ENCODE measurements around the gene TLN1. TPM values are rescaled to one million over a fixed set of nuclear protein-coding genes. Genes with fewer than 3 reads are reported as not detected.
A peak's percentile ranks its signal among the peaks of the same experiment; 100 is the strongest.

Gene TLN1
- polyA plus RNA-seq, 6 donors from 2014 or later: 15.6 to 128 (median 42.4) TPM

DNA sequence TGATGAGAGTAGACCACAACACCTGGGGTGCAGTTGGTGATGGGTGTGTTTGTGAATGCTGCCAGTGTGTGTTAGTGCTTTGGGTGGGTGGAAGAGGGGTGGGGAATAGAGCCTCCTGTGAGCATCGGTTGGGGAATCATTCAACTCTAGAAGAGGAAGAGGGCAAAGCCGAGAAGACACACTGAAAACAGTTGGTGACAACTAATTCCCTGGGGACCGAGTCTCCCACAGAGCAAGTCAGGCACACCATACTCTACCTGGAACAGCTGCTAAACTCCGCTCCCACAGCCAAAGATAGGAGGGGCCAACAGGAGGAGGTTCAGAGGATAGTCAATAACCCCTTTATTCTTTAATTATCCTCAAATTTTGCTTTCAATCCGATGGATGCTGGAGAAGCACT is 65.4 kb downstream of the TLN1 start:
- H3K4me1 Mint-ChIP-seq: peaks cover 40 to 47% (median 47%) of the 10 kb centered on the region in 3 donors
- ATAC-seq (ENCODE audit: low read depth in 2 of 2) (peak; percentile 39 to 47), DNase-seq (no peak)
- no peaks in the 10 kb centered on the region for H3K9me3 Mint-ChIP-seq
- peak overlapping the region; percentile 60 to 96 (median 83) for H3K4me3 Mint-ChIP-seq
- H3K36me3 Mint-ChIP-seq: no peaks in the 10 kb centered on the region
- H3K27me3 Mint-ChIP-seq: no peaks in the 10 kb centered on the region
- H3K27ac Mint-ChIP-seq: peak overlapping the region in 2 of 6 donors; percentile 22 to 44

DNA sequence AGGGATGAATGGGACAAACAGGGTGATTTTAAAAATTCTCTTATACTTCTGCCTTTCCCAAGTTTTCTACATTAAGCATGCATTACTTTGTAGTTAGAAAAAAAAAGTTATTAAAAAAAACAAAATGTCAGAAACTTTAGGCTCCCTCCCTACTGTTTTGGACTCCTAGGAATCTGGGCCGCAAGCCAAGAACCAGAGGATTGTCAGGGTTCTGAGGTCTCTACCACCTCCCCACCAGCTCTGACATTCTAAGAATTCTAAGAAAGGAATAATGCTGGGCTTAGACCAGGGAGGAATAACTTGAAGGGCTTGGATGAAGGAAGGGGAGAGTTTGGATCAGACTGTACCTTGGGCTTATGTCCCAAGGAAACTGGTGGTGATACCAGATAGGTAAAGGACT is 66.0 kb downstream of the TLN1 start:
- Mint-ChIP-seq H3K27me3 (no peaks in the 10 kb centered on the region), H3K9me3 (no peaks in the 10 kb centered on the region), H3K4me1 (peaks cover 40 to 51% (median 49%) of the 10 kb centered on the region in 3 donors), H3K36me3 (no peaks in the 10 kb centered on the region), H3K27ac (no peak overlapping the region), H3K4me3 (peak overlapping the region in 7 of 8 donors; percentile 60 to 96 (median 84))
- ATAC-seq (ENCODE audit: low read depth in 2 of 2): no peak
- no peak for DNase-seq

DNA sequence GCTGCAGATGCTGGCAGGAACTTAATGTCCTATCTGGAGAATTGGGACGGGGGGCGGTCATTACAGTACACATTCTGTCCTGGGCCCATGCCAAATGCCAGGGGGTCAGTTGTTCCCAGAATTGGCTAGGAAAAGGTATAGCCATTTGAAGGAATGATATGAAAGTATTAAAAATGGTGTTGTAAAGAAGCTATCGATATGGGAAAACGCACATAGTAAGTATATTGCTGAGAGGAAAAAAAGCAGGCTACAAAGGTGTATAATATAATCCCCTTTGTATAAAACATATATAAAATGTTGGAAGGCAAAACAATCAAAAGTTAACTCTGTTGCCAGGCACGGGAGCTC is 66.5 kb downstream of the TLN1 start:
- no peaks in the 10 kb centered on the region for H3K27me3 Mint-ChIP-seq
- H3K4me3 Mint-ChIP-seq: peak overlapping the region; percentile 82 to 96 (median 90)
- no peaks in the 10 kb centered on the region for H3K36me3 Mint-ChIP-seq
- peaks cover 43 to 57% (median 55%) of the 10 kb centered on the region in 3 donors for H3K4me1 Mint-ChIP-seq
- no peak for DNase-seq
- H3K27ac Mint-ChIP-seq: peak overlapping the region in 5 of 6 donors; percentile 39 to 76 (median 57)
- H3K9me3 Mint-ChIP-seq: no peaks in the 10 kb centered on the region
- ATAC-seq (ENCODE audit: low read depth in 2 of 2): no peak

DNA sequence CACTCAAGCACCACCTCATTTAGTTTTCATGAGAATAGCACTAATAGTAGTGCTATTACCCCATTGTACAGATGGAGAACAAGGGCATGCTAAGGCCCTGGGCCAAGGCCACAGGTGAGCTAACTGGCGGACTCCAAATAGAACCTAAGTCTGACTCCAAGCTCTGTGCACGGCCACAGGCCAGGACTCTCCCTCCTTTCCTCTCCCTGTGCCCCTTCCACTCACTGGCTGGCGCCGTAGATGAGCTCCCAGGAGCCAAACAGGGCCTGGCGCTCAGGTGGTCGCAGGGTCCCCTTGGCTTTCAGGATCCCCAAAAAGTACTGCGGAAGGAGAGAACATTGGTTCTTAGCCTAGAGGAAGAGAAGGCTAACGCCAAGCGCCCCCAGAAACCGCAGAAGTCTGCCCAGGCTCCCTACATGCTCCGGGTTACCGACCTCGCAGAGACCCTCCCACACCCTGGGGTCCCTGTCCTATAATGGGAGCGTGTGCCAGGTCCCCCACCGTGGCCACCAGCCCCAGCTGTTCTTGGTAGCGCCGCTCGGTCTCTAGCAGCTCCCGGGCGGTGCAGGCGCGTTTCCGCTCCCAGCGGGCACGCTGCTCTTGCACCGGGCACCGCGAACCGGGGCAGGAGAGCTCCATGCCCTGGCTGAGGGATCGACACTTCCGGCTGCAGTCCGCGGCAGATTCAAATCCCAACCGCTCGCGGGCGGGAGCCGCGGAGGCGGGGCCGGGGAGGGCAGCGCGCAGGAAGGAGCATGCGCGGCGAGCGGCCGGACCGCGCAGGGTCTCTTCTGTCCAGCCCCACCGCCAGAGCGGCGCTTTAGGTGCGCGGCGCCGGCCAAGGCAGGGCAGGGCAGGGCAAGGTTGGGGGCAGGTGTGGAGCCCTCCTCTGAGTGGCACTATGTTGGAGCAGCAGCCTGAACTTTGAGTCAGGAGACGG is 67.2 kb downstream of the TLN1 start, which contains the start of gene ARHGEF39:
Gene ARHGEF39 (minus strand): TSS at position 665 of the 940 bp plus-strand sequence. CDS start 26 bp downstream, at position 639.
- H3K36me3 Mint-ChIP-seq: no peaks in the 10 kb centered on the region
- H3K9me3 Mint-ChIP-seq: no peaks in the 10 kb centered on the region
- no peaks in the 10 kb centered on the region for H3K27me3 Mint-ChIP-seq
- H3K4me3 Mint-ChIP-seq: peak within 1 kb of the TSS; percentile 82 to 96 (median 90)
- peaks cover 46 to 63% (median 60%) of the 10 kb centered on the region in 3 donors for H3K4me1 Mint-ChIP-seq
- ATAC-seq (ENCODE audit: low read depth in 2 of 2) (peak; percentile 56 to 61), DNase-seq (peak; percentile 43)
- peak within 1 kb of the TSS; percentile 22 to 82 (median 64) for H3K27ac Mint-ChIP-seq

DNA sequence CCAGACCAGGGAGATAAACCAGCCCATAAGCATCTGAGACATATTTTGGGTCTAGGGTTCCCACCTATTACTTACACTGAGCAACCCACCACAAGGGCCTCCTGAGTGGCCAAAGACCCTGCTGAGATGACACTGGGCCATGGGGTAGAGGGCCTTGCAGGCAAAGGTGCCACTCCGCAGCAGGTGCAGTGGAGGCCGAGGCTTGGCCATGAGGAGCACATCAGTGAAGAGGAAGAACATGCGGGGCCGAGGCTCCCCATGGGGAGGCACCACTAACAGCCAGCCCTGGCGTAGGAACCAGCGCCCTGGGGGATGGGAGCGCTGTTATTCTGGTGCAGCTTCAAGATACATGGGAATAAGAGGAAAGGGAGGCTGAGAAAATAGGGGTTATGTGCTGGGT is 69.6 kb downstream of the TLN1 start:
- Mint-ChIP-seq H3K9me3 (peaks cover 0 to 5% (median 0%) of the 10 kb centered on the region in 7 donors), H3K4me1 (peaks cover 62 to 79% (median 79%) of the 10 kb centered on the region in 3 donors), H3K36me3 (no peaks in the 10 kb centered on the region), H3K27me3 (peaks cover 0 to 5% (median 5%) of the 10 kb centered on the region in 3 donors), H3K4me3 (peak overlapping the region in 5 of 8 donors; percentile 4 to 84 (median 30)), H3K27ac (peak overlapping the region; percentile 82 to 100 (median 89))
- ATAC-seq (ENCODE audit: low read depth in 2 of 2) (no peak), DNase-seq (no peak)

DNA sequence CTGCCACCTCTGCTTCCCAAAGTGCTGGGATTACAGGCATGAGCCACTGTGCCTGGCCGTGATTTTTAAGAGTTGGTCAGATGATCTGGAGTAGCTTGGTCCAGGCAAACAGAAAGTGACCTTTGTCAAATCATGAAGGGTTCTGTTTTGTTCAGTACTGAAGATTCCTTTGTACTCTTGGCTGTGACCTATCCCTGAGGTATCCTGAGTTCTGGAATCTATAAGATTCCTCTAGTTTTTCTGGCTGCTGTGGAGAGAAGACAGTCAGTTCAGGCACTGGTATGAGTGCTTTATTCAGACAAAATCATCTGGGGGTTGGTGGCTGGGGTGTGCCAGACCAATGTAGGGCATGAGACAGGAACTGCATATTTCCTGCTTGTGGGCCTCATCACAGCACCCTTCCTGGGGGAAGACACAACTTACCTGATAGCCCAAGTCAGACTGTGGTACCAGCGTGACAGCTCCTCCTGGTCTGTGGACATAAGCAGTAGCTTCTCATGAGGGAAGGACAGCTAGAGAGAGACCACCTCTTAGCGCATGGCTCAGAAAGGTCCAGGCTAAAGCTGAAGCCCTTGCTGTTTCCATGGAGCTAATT is 70.1 kb downstream of the TLN1 start:
- ATAC-seq (ENCODE audit: low read depth in 2 of 2) (no peak), DNase-seq (no peak)
- H3K4me3 Mint-ChIP-seq: peak overlapping the region in 7 of 8 donors; percentile 4 to 84 (median 44)
- peaks cover 0 to 5% (median 5%) of the 10 kb centered on the region in 3 donors for H3K27me3 Mint-ChIP-seq
- H3K9me3 Mint-ChIP-seq: peaks cover 0 to 5% (median 0%) of the 10 kb centered on the region in 7 donors
- peak overlapping the region in 5 of 6 donors; percentile 75 to 100 (median 83) for H3K27ac Mint-ChIP-seq
- no peaks in the 10 kb centered on the region for H3K36me3 Mint-ChIP-seq
- H3K4me1 Mint-ChIP-seq: peaks cover 65 to 81% (median 79%) of the 10 kb centered on the region in 3 donors

DNA sequence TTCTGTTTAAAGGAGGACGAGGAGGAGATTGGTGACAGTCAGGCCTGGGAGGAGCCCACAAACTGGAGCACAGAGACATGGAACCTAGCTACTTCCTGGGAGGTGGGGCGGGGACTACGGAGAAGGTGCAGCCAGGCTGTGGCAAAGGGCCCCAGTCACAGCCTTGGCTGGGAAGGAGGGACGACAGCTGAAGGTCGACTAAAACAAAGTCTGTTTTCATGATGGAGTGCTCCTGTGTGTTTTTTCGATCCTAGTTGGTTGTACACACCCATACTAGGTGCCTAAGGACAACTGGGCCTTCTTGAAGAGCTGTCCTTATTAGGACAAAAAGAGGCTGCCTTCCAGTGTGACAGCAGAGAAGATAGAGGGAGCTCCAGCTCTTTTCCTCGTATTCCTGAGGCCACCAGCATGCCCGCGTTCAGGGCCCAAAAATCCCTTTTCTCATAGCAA is 71.0 kb downstream of the TLN1 start:
- Mint-ChIP-seq H3K27me3 (peaks cover 0 to 5% (median 5%) of the 10 kb centered on the region in 3 donors), H3K9me3 (peaks cover 0 to 5% (median 0%) of the 10 kb centered on the region in 7 donors), H3K4me1 (peaks cover 66 to 81% (median 79%) of the 10 kb centered on the region in 3 donors), H3K36me3 (no peaks in the 10 kb centered on the region), H3K4me3 (peak overlapping the region in 5 of 8 donors; percentile 27 to 70 (median 44)), H3K27ac (peak overlapping the region in 5 of 6 donors; percentile 41 to 100 (median 75))
- ATAC-seq (ENCODE audit: low read depth in 2 of 2): no peak
- no peak for DNase-seq

DNA sequence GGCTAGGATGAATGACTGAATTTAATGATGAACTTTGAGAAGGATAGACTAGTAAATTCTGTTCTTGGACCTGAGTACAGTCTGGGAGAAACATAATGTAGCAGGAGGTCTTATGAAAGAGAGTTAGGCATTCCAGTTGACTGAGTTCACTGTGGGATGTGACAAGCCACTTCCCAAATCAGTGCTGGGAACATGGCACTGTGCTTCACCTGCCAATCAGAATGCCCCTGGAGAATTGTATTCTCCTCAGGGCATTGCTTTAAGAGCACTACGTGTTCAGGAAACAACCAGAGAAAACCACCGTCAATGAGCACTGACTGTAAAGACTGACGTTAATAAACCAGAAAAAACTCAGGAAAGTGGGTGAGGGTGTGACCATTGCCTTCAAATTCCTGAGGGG is 72.7 kb downstream of the TLN1 start:
- Mint-ChIP-seq H3K27me3 (peaks cover 0 to 5% (median 5%) of the 10 kb centered on the region in 3 donors), H3K9me3 (peaks cover 0 to 5% (median 0%) of the 10 kb centered on the region in 7 donors), H3K36me3 (no peaks in the 10 kb centered on the region), H3K4me3 (peak overlapping the region; percentile 75 to 94 (median 93)), H3K27ac (peak overlapping the region; percentile 95 to 100 (median 98)), H3K4me1 (peaks cover 66 to 82% (median 70%) of the 10 kb centered on the region in 3 donors)
- DNase-seq: no peak
- ATAC-seq (ENCODE audit: low read depth in 2 of 2): no peak

DNA sequence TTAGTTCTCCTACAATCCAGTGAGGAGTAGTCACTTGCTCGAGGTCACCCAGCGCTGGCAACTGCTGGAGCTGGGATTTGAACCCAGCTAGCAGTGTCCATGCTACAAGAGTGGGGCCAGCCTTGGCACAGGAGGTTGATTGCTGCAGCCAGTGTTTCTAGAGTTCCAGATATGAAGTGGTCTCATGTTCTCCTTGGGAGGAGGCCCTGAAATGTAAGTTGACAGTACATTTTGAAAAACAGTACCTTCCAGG is 73.1 kb downstream of the TLN1 start:
- ATAC-seq (ENCODE audit: low read depth in 2 of 2): no peak
- Mint-ChIP-seq H3K9me3 (peaks cover 0 to 5% (median 0%) of the 10 kb centered on the region in 7 donors), H3K36me3 (no peaks in the 10 kb centered on the region), H3K4me1 (peaks cover 62 to 83% (median 69%) of the 10 kb centered on the region in 3 donors), H3K4me3 (peak overlapping the region; percentile 75 to 94 (median 93)), H3K27me3 (peaks cover 0 to 5% (median 5%) of the 10 kb centered on the region in 3 donors), H3K27ac (peak overlapping the region; percentile 95 to 100 (median 98))
- DNase-seq: no peak

DNA sequence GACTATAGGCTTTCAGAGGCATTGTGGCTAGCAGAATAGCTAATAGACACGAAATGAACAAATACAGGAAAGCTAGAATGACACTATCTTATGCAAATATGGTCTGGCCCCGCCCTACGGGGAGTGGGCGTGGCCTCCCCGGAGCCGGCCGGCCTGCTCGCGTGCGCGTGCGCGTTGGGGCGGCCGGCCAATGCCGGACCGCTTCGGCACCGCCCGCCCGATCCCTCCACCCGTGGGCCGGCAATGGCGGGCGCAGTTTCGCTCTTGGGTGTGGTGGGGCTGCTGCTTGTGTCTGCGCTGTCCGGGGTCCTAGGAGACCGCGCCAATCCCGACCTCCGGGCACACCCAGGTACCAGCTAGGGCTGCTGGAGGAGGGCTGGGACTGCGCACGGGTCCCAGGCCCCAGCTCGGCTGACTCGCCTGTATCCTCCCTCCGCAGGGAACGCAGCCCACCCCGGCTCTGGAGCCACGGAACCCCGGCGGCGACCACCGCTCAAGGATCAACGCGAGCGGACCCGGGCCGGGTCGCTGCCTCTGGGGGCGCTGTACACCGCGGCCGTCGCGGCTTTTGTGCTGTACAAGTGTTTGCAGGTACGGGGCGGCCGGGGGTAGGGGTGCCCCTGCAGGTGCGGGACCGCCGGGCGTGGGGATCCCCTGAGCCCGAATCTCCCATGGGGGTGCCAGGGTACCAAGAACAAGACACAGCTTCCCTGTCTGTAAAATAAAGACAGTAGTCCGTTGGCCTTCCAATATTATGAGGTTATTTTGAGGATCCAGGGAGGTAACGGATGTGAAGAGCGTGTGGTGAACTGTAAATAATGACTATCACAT is 73.6 kb downstream of the TLN1 start, which contains the start of gene CCDC107:
Gene CCDC107 (plus strand): TSS at position 156 of the 831 bp plus-strand sequence. CDS start 88 bp downstream, at position 244.
- H3K27ac Mint-ChIP-seq: peak within 1 kb of the TSS; percentile 98 to 100 (median 100)
- peak within 1 kb of the TSS; percentile 75 to 94 (median 93) for H3K4me3 Mint-ChIP-seq
- ATAC-seq (ENCODE audit: low read depth in 2 of 2) (peak; percentile 63 to 64), DNase-seq (peak; percentile 90)
- peaks cover 62 to 86% (median 69%) of the 10 kb centered on the region in 3 donors for H3K4me1 Mint-ChIP-seq
- peaks cover 0 to 5% (median 0%) of the 10 kb centered on the region in 7 donors for H3K9me3 Mint-ChIP-seq
- no peaks in the 10 kb centered on the region for H3K36me3 Mint-ChIP-seq
- H3K27me3 Mint-ChIP-seq: peaks cover 0 to 5% (median 5%) of the 10 kb centered on the region in 3 donors

DNA sequence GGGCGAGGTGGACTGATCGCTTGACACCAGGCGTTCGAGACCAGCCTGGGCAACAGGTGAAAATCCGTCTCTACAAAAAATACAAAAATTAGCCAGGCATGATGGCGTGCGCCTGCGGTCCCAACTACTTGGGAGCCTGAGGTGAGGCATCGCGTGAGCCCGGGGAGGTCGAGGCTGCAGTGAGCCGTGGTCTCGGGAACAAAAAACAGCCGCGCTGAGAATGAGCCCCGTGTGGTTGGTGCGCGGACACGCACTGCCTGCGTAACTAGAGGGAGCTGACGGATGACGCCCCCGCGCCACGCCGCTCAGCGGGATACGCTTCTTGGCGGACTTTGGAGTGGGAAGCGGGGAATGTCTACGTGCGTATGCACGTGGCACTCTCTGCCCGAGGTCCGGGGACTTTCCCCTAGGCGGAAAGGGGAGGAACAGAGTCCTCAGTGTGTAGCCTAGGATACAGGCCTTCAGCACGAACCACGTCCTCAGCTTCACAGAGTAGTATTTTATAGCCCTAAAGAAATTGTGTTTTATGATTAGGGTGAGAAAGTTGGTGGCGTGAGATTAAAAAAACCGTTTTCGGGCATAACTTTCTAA is 74.4 kb downstream of the TLN1 start, which contains the start of gene RMRP:
Gene RMRP (minus strand): TSS at position 474 of the 591 bp plus-strand sequence.
- peak; percentile 91 for DNase-seq
- peaks cover 57 to 82% (median 64%) of the 10 kb centered on the region in 3 donors for H3K4me1 Mint-ChIP-seq
- H3K27me3 Mint-ChIP-seq: peaks cover 0 to 5% (median 5%) of the 10 kb centered on the region in 3 donors
- ATAC-seq (ENCODE audit: low read depth in 2 of 2): peak; percentile 76 to 78
- H3K9me3 Mint-ChIP-seq: peaks cover 0 to 5% (median 0%) of the 10 kb centered on the region in 7 donors
- peak within 1 kb of the TSS; percentile 98 to 100 (median 100) for H3K27ac Mint-ChIP-seq
- no peaks in the 10 kb centered on the region for H3K36me3 Mint-ChIP-seq
- H3K4me3 Mint-ChIP-seq: peak within 1 kb of the TSS; percentile 75 to 94 (median 93)

Data from naive B cell (primary cell).